GM18520 (cell line): ENCODE measurements around the gene EGFLAM.

Experiments used
- ATAC-seq: cut with Tn5 transposase; IDR thresholded peaks from one replicate; pipeline ENCODE4 v1.9.1; 2021; ENCODE audit not compliant: unreplicated experiment

Gene EGFLAM

GRCh38 chr5:38258319-38259061 lies at the start of gene EGFLAM:
Gene EGFLAM, plus strand, starts transcription at chr5:38258559. Its CDS starts 196 bp downstream, at chr5:38258755.
- ATAC-seq = no peak

- no peak for ATAC-seq
Measured at GRCh38 chr5:38208782-38209378, 49.5 kb upstream of the EGFLAM start.

GRCh38 chr5:38210676-38211353 lies 47.5 kb upstream of the EGFLAM start:
- ATAC-seq = no peak

GRCh38 chr5:38211354-38211710 lies 47.0 kb upstream of the EGFLAM start:
- ATAC-seq = no peak

- ATAC-seq = no peak
Measured at GRCh38 chr5:38212307-38212706, 46.1 kb upstream of the EGFLAM start.

- no peak for ATAC-seq
Measured at GRCh38 chr5:38226091-38226490, 32.3 kb upstream of the EGFLAM start.

- ATAC-seq = no peak
Measured at GRCh38 chr5:38228914-38229313, 29.4 kb upstream of the EGFLAM start.

- ATAC-seq = no peak
Measured at GRCh38 chr5:38234737-38235136, 23.6 kb upstream of the EGFLAM start.

GRCh38 chr5:38237681-38238080 lies 20.7 kb upstream of the EGFLAM start:
- no peak for ATAC-seq

- no peak for ATAC-seq
Measured at GRCh38 chr5:38240212-38240611, 18.1 kb upstream of the EGFLAM start.

GRCh38 chr5:38241655-38242054 lies 16.7 kb upstream of the EGFLAM start:
- ATAC-seq = no peak

GRCh38 chr5:38245307-38245706 lies 13.1 kb upstream of the EGFLAM start:
- ATAC-seq = no peak

GRCh38 chr5:38249301-38249700 lies 9.1 kb upstream of the EGFLAM start:
- no peak for ATAC-seq

GRCh38 chr5:38249812-38250211 lies 8.5 kb upstream of the EGFLAM start:
- no peak for ATAC-seq

- ATAC-seq = no peak
Measured at GRCh38 chr5:38250763-38251448, 7.5 kb upstream of the EGFLAM start.

GRCh38 chr5:38253759-38254158 lies 4.6 kb upstream of the EGFLAM start:
- ATAC-seq = no peak

- ATAC-seq = no peak
Measured at GRCh38 chr5:38257308-38258041, 884 bp upstream of the EGFLAM start.

- no peak for ATAC-seq
Measured at GRCh38 chr5:38258042-38258318, 379 bp upstream of the EGFLAM start.

GRCh38 chr5:38259062-38259808 lies 876 bp downstream of the EGFLAM start:
- ATAC-seq = no peak

- no peak for ATAC-seq
Measured at GRCh38 chr5:38259809-38260160, 1.4 kb downstream of the EGFLAM start.

GRCh38 chr5:38263983-38264382 lies 5.6 kb downstream of the EGFLAM start:
- no peak for ATAC-seq
